Measurements from ENCODE around the gene TRIM63. TPM values are rescaled to one million over a fixed set of nuclear protein-coding genes. Genes with fewer than 3 reads are reported as not detected.
A peak's percentile ranks its signal among the peaks of the same experiment; 100 is the strongest.

Gene TRIM63
- total and polyA plus RNA-seq, 2 of the 13 experiments (the other 11 are each of a cell fraction or from before 2014, with no cell fraction given): not detected

GRCh38 chr1:26020941-26021646 is 46.3 kb downstream of the TRIM63 start:
- BruUV-seq (replicated peaks): no TSS peak
- FAIRE-seq: no peak
- no peak overlapping the region for H3K27ac ChIP-seq (ENCODE audit: extremely low read length, insufficient read depth, low read length)
- no peak overlapping the region for H3K9ac ChIP-seq (ENCODE audit: insufficient read depth, low read depth, low read length)
- ATAC-seq: no peak
- no peak for DNase-seq (ENCODE audit: low spot score)
- no peaks in the 10 kb centered on the region for H3K9me3 ChIP-seq (ENCODE audit: low read length)
- H3K4me1 ChIP-seq (ENCODE audit: insufficient read depth, low read length): peaks cover 92% of the 10 kb centered on the region
- peak overlapping the region; percentile 81 for H3K4me2 ChIP-seq (ENCODE audit: low read depth, low read length)
- peak overlapping the region in 2 of 3 experiments; percentile 49 to 78; a peak in 4 of 6 replicates for H3K4me3 ChIP-seq (replicated peaks in 1 of 3; ENCODE audit: insufficient read depth in 1 of 3, low read depth in 2 of 3, low read length in 3 of 3)
- CTCF ChIA-PET (ENCODE audit: low intra/inter-chr PET ratio, low total read pairs): no interaction called here
- no peaks in the 10 kb centered on the region for H4K20me1 ChIP-seq (ENCODE audit: insufficient read depth, low read length)
- intact Hi-C loops (cut with micrococcal nuclease; ENCODE audit: unreplicated experiment) (no loop called here), in situ Hi-C loops (cut with HindIII; ENCODE audit: extremely low pct_ligation_motif_present, low pct_unique_long_range_greater_than_20kb) (no loop called here)
- 17% methylated on average over 5 of the region's 6 CpGs for WGBS (ENCODE audit: low lambda C conversion rate)
- H3K36me3 ChIP-seq (replicated peaks in 1 of 2; ENCODE audit: control insufficient read depth in 1 of 2, insufficient read depth in 2 of 2, low read length in 2 of 2): no peaks in the 10 kb centered on the region
- H3K79me2 ChIP-seq (ENCODE audit: insufficient read depth, low read length): no peaks in the 10 kb centered on the region
- H2AFZ ChIP-seq (ENCODE audit: low read length): no peak overlapping the region
- peaks cover 8 to 31% of the 10 kb centered on the region in 2 experiments for H3K27me3 ChIP-seq (ENCODE audit: control insufficient read depth in 1 of 2, insufficient read depth in 2 of 2, low read length in 2 of 2)
- TF ChIP-seq BCL6 (CRISPR knock-in tag; IDR thresholded peaks at IDR 0.05): no peak
- TF ChIP-seq ZNF10 (CRISPR knock-in tag; IDR thresholded peaks at IDR 0.05; ENCODE audit: borderline replicate concordance, low read depth): no peak
- TF ChIP-seq ZMYM3 (CRISPR knock-in tag; IDR thresholded peaks at IDR 0.05): peak; percentile 87
- TF ChIP-seq HMG20A (CRISPR knock-in tag; IDR thresholded peaks at IDR 0.05; ENCODE audit: borderline replicate concordance): no peak
- no peak for TF ChIP-seq ZNF557 (CRISPR knock-in tag; IDR thresholded peaks at IDR 0.05)
- TF ChIP-seq ZNF768 (CRISPR knock-in tag; IDR thresholded peaks at IDR 0.05): peak; percentile 43
- no peak for TF ChIP-seq HDAC2 (CRISPR knock-in tag; IDR thresholded peaks at IDR 0.05)
- POLR2A ChIA-PET: interaction anchor here (2.2 kb wide), 1 partner anchor 24 kb away, joined by 10 read pairs; the partner anchor contains the start of gene PAFAH2

GRCh38 chr1:26020330-26020768 is 47.1 kb downstream of the TRIM63 start:
- ChIA-PET POLR2A (no interaction called here), CTCF (ENCODE audit: low intra/inter-chr PET ratio, low total read pairs) (no interaction called here)
- H3K36me3 ChIP-seq (replicated peaks in 1 of 2; ENCODE audit: control insufficient read depth in 1 of 2, insufficient read depth in 2 of 2, low read length in 2 of 2): no peaks in the 10 kb centered on the region
- no peaks in the 10 kb centered on the region for H4K20me1 ChIP-seq (ENCODE audit: insufficient read depth, low read length)
- no TSS peak for BruUV-seq (replicated peaks)
- FAIRE-seq: no peak
- TF ChIP-seq RBFOX2 (IDR thresholded peaks at IDR 0.05; ENCODE audit: low read depth, low read length) (no peak), ZNF160 (CRISPR knock-in tag; IDR thresholded peaks at IDR 0.05) (no peak), ZNF841 (CRISPR knock-in tag; IDR thresholded peaks at IDR 0.05; ENCODE audit: borderline replicate concordance) (no peak), CENPT (CRISPR knock-in tag; IDR thresholded peaks at IDR 0.05; ENCODE audit: low read depth) (no peak)
- no peak overlapping the region for H2AFZ ChIP-seq (ENCODE audit: low read length)
- H3K9ac ChIP-seq (ENCODE audit: insufficient read depth, low read depth, low read length): no peak overlapping the region
- no peak overlapping the region; a peak in 1 of 6 replicates for H3K4me3 ChIP-seq (replicated peaks in 1 of 3; ENCODE audit: insufficient read depth in 1 of 3, low read depth in 2 of 3, low read length in 3 of 3)
- no peaks in the 10 kb centered on the region for H3K79me2 ChIP-seq (ENCODE audit: insufficient read depth, low read length)
- H3K9me3 ChIP-seq (ENCODE audit: low read length): no peaks in the 10 kb centered on the region
- peaks cover 8 to 31% of the 10 kb centered on the region in 2 experiments for H3K27me3 ChIP-seq (ENCODE audit: control insufficient read depth in 1 of 2, insufficient read depth in 2 of 2, low read length in 2 of 2)
- intact Hi-C loops (cut with micrococcal nuclease; ENCODE audit: unreplicated experiment) (no loop called here), in situ Hi-C loops (cut with HindIII; ENCODE audit: extremely low pct_ligation_motif_present, low pct_unique_long_range_greater_than_20kb) (no loop called here)
- H3K4me1 ChIP-seq (ENCODE audit: insufficient read depth, low read length): peaks cover 90% of the 10 kb centered on the region
- peak overlapping the region; percentile 81; the same call in 1 of the 2 replicates for H3K4me2 ChIP-seq (ENCODE audit: low read depth, low read length)
- no peak for DNase-seq (ENCODE audit: low spot score)
- no peak for ATAC-seq
- H3K27ac ChIP-seq (ENCODE audit: extremely low read length, insufficient read depth, low read length): no peak overlapping the region
- 31% methylated on average over 3 of the region's 6 CpGs for WGBS (ENCODE audit: low lambda C conversion rate)
